ENCODE measurements around the gene MCC.

MCC gene

GRCh38 chr5:113040672-113041260 is 447.5 kb downstream of the MCC start:
- no peak for DNase-seq

DNA sequence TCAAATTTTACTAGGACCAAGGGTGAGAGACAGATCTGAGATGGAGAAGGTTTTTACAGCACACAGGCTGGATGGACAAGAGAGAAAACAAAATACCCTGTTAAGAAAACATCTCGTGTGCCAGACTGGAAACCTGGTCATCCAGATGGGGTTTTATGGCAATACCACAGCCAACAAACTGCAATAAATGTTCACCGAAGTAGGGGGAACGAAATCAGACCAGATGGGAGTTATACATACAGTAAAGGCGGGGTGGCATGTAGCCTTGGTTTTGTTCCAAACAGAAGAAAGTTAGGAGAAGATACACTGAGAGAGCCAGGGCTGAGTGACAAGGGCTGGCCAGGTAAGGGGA is 448.3 kb downstream of the MCC start:
- no peak for DNase-seq

DNA sequence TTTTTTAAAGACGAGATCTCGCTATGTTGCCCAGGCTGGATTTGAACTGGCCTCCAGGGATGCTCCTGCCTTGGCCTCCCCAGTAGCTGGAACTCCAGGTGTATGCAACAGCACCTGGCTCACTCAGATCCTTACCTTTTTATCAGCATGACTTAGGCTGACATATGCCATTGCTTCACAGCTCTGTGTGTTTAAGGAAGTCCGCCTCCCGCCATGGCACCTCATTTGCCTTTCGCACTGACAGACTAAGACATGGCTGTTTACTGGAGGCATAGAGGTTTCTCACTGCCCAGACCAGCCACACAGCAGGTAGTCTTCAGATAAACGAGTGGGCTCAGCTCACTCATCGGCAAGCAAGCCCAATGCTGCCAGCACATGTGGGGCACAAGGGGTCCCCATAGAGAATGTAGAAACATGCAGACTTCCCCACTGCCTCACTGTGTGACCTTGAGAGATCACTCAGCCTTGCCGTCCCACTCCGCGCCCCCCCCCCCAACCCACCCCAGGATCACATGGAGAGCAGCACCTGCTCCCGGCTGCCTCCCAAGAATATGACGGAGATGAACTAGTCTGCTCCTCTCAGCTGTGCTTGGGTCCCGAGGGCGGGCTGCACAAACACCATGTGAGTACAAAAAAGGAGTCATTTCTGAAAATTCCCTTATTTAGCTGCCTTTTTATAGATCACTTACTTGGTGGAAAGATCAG is 448.9 kb downstream of the MCC start:
- no peak for DNase-seq

- peak; percentile 18 for DNase-seq
These were observed 449.5 kb downstream of the MCC start for GRCh38 chr5:113038714-113039113.

DNA sequence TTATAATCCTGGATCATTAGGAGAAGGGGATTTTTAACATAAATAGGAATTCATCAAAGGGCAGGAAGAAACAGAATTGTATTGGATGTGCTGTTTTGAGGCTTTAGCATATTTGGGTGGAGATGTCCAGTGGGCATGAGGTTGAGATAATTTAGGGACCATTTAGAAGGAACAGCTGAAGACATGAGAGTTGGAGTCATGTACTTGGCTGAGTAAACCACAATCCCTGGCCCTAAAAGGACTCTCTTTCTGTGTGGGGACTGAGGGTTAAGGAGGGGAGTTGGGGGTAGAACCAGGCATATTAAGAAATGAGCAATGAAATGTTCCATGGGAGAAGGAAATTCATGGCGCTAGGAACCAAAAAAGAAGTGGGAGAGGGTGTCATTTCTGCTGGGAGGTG is 450.1 kb downstream of the MCC start:
- no peak for DNase-seq

DNA sequence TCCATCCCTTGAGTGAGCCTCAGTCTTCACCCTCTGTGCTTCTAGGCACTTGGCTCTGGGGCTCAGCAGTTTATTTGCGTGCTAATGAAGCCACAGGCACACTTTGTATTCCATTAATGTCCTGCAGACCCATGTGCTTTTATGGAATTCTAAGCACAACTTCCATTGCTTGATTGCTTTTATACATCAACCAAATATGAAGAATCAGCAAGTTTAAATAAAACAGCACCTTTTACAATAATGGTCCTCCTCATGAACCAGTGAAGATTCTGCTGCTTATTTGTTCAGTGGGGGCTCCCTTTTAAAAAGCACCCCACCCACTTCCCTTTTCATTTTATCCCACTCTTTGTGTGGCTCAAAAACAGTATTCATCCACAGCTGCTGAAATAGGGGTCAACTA is 451.4 kb downstream of the MCC start:
- no peak for DNase-seq

GRCh38 chr5:113036321-113036720 is 451.9 kb downstream of the MCC start:
- DNase-seq: no peak

- DNase-seq: no peak
These were observed 453.2 kb downstream of the MCC start for GRCh38 chr5:113035096-113035495.

- peak; percentile 25 for DNase-seq
These were observed 454.0 kb downstream of the MCC start for GRCh38 chr5:113034182-113034773.

DNA sequence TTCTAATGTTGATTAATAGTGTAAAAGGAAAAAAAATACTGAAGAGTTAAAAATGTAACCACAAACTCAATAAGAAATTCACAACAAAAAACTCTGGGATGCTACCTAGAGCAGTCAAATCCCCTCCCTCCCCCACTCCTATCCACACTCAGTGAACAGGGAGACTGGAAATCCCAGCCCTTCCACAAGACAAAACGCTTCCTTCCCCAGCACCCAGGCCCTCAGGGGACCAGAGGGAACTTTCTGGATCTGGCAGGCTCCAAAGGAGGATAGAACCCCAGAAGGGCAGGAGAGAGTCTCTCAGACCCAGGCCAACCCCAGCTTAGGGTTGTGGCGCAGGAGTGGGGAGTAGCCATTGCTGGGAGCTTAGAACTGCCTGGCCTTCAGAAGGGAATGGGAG is 456.7 kb downstream of the MCC start:
- DNase-seq: no peak

DNA sequence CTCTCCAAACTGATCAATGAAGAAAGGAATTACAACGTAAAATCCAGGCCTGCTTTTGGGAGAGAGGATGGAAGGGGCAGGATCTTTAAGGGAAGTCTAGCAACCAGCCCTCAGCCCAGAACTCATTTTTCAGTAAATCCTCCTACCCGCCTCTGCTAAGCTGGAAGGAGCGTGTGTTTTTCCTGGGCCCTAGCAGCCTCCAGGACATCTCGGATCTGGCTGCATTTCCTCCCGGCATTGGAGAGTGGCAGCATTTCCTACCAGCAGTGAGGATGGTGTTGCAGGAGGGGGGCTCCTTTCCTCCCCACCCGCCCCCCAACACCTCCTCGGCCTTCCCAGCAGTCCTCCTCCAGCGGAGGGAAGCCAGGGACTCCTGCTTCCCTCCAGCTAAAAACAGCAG is 457.1 kb downstream of the MCC start:
- no peak for DNase-seq

- DNase-seq: no peak
These were observed 458.6 kb downstream of the MCC start for GRCh38 chr5:113029614-113030013.

GRCh38 chr5:113027431-113027830 is 460.8 kb downstream of the MCC start:
- no peak for DNase-seq

DNA sequence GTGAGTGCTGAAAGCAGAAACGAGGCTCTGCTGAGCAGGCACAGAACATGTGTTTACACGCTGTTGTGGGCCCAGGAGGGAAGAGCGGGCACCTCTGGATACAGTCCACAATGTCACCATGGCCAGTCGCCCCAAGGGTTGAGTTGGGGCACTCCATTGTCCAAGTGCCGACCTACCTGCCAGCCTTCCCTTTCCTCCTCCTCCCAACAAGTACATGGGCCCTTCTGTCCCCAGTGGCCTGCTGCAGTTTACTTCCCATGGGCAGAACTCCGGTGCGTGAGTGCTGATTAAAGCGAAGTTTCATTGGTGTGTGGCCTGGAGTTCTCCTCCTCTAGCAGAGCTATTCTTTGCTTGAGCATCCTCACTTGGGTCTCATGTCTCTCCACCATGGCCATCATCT is 461.2 kb downstream of the MCC start:
- DNase-seq: no peak

DNA sequence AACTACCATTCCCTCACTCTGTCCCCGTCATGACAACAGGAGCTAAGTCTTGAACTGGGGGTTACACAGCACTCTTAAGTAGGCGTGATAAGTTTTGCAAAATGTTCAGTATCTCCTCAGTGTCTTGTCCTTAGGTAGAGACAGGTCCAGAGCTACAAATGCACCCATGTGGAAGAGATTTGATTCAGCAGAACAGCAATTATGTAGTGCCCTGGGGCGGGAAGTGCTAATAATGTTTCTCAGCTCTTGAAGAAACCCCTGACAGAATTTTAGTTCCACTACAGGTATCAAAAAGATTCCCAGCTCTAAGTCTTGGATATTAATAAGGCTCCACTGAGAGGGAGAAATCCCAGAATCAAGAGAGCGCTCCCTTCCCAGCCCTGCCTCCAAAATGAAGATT is 462.0 kb downstream of the MCC start:
- DNase-seq: no peak

GRCh38 chr5:113025596-113025995 is 462.7 kb downstream of the MCC start:
- no peak for DNase-seq

DNA sequence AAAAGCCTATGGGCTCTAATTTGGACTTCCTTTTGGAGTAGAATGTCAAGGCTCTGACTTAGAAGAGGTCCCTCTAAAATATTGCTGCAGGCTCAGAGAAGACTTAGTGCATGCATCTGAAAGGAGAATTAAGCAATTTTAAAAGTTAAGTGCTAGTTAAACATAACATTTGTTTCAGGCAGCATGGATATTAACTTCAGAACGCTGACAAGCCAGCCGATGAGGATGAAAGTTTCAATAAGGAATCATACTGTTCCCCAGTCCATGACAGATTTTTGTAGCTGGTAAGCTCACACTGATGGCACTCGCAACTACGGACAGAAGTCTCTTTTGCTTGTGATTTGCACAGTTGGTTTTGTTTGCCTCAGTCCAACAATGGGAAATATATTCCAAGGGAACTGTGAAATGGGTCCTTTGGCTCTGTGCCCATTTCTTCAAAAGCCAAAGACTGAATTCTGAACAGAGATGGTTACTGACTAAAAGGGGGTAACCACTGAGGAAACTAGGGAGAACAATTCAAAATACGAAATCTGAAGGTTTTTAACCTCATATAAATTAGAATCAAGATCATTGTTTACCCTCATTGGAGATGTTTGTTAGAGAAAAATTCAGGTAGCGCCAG is 464.1 kb downstream of the MCC start:
- DNase-seq: no peak

- DNase-seq: no peak
These were observed 465.6 kb downstream of the MCC start for GRCh38 chr5:113022661-113023060.

DNA sequence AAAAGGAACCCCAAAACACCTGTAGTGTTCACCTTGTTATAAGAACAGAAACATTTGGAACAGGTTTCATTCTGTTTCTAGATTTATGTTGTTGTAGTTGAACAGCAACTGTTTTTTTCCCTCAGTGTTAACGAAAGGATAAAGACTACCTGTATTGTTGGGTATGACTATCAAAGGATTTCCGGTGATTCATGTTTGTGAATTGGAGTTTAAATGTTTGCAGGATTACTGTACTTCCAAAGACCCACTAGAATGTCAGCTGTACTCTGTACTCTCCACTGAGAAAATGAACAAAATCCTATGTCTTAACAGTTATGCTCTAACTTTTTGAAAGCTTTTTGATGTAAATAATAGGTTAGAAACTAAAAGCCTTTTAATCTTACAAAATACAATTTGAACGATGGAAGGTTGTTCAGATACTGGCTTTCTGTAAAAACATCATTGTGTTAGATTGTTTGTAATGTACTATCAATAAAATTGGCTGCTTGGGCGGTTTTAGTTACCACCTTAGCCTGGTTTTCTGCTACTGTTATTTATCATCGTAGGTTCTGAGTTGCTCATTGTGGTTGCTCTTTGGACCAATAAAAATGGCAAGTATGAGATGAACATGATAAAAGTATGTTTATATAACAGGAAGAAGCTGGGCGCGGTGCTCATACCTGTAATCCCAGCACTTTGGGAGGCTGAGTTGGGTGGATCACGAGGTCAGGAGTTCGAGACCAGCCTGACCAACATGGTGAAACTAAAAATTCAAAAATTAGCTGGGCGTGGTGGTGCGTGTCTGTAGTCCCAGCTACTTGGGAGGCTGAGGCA is 467.6 kb downstream of the MCC start:
- DNase-seq: no peak

DNA sequence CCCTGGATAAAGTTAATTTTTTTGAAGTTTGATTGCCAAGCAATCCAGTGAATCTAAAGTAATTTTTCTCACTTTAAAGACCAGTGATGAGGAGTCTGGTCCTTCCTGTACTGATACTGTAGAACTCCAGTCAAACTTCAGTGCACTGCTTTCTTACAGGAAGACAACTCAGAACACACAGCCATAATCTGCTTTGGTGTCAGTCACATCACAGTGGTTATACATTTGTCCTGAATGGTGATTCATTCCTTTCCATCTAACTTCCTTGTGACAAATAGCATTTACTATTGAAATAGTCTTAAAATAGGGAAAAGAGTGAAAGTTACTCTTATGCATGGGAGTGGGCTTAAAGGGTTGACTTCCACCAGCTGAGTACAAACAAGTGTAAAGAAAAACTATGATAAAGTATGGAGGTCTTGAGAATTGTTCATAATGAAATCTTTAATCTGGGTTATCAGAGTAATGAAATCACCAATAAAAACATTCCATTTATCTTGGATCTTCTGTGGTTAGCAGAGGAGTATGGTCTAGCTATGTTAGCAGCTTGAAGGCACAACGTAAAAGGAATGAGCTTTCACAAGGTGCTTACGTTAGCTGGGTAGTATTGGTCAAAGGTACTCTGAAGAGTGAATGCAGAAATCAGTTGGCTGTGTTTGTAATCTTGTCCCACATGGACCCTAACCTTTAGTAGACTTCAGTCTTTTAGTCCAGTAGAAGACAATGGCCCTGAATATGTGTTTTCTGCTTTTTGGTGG is 470.2 kb downstream of the MCC start:
- no peak for DNase-seq

DNA sequence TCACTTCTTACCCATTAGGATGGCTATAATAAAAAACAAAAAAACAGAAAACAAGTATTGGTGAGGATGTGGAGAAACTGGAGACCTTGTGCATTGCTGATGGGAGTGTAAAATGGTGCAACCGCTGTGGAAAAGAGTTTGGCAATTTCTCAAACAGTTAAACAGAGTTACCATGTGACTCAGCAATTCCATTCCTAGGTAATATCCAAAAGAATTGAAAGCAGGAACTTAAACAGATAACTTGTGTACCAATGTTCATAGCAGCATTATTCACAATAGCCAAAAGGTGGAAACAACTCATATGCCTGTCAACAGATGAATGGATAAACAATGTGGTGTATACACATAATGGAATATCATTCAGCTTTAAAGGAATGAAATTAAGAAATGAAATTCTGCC is 482.8 kb downstream of the MCC start:
- DNase-seq: no peak

GRCh38 chr5:113003763-113004162 is 484.5 kb downstream of the MCC start:
- no peak for DNase-seq

DNA sequence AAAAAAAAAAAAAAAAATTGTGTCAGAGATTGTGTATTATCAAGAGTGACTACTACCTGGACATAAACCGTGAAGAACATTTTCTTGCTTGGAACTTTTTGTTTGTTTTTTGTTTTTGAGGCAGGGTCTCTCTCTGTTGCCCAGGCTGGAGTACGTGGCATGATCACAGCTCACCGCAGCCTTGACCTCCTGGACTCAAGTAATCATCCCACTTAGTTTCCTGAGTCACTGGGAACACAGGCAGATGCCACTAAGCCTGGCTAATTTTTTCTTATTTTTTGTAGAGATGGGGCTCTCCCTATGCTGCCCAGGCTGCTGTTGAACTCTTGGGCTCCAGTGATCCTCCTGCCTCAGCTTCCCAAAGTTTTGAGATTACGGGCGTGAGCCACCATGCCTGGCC is 485.8 kb downstream of the MCC start:
- no peak for DNase-seq

Data from T1000 (cell line).